CD1c-positive myeloid dendritic cell (primary cell): ENCODE results near the gene TMEM266.

Experiments used
- DNase-seq: peaks from one replicate; pipeline ENCODE4 v3.0.0-alpha.2; 2016; ENCODE audit errors: extremely low spot score

TMEM266 gene

DNA sequence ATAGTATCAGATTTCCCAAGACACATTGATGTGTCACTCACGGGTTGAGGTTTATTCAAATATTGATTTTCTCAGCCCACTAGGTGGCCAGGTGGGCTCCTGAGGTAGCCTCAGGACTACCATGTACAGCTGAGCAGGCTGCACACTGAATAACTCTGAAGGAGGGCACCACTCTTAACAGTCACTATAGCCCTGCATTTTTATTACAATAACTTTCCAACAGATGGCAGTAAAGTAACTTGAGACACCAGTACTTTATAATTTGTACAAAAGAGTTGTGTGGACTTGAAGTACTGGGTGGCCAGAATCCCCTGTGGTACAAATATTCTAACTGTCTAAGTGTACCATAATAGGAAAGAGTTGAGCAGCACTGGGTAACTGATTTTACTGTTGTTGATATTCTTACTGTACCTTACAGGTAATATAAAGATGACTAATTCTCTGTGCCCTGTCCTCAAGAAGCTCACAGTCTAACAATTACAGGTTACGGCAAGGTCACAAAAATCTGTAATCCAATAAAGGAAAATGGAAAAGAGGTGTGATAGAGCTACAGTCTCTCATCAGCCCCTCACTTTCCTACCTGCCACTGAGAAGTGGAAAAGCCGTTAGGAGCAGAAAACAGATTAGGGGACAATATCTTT, 175.5 kb downstream of the TMEM266 start:
- peak; percentile 48 for DNase-seq

DNA sequence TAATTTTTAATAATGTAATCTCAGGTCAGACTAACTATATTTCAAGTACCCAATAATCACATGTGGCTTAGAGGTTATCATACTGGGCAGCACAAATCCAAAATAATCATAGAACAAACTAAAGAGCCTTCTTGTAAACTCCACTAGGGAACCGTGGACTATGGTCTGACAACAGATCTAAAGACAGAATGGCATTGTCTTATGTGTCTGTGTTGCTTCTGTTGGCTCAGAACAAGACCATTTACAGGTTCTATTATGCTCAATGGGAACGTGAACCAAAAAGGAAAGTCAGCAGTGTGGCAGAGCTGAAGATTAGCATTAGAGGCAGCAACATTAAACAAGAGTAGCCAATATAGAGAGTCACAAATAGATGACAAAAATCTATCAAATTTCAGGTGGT, 176.6 kb downstream of the TMEM266 start:
- DNase-seq = no peak

DNA sequence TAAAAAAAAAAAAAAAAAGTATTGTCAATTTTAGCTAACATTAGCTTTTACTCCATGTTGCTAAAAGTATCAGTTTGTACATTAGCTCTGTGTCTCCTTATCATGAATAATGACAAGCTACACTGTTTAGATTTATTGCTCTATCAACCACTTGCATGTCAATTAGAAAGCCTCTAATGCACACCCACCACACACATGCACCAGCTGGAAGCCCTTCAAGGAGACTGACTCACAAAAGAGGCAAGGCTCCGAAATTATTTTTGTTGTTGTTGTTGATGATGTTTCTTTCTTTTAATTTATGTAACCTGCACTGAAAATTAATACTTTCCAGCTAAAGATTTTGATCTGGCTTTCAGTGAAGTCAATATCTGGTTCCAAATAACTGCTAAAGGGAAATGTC, 180.0 kb downstream of the TMEM266 start:
- DNase-seq = no peak

DNA sequence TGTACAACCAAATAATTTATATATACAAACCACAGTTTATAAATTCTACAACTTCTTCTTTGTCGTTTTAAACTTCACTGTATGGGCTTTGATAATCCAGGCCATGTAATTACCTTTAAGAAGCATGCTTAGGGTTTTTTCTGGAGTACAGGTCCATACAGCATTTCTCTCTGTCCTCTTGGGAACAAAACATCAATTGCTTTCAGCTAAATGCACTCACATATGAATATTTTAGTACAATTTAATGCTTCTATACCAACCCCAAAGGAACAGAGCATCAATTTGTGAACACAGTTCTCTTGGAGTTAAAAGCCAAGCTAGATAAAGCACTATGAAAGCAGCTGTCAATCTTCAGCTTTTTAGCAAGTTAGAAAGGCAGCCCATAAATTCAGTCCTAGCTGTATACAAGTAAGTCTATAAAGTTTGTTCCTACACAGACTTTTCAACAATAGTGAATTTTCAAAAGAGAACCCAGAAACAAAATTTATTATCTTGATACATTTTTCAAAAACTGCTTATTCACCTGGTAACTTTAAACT, 185.4 kb downstream of the TMEM266 start:
- no peak for DNase-seq

DNA sequence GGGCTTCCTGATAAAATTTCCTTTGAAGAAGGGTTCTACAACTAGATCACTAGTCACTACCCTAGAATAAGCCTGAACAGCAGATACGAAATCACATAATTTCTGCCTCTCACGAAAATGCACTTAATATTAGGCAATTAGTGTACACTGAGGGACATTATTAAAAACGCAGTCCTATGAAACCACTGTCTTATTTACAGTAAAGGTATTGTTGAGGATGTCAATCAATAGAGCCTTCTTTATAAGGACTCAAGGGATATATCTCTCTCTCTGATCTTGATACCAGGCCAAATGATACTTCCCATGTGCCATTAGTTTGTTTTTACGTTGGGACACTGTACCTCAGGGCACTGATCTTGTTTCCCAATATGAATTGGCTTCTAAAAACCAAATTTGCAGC, 191.9 kb downstream of the TMEM266 start:
- DNase-seq = no peak

DNA sequence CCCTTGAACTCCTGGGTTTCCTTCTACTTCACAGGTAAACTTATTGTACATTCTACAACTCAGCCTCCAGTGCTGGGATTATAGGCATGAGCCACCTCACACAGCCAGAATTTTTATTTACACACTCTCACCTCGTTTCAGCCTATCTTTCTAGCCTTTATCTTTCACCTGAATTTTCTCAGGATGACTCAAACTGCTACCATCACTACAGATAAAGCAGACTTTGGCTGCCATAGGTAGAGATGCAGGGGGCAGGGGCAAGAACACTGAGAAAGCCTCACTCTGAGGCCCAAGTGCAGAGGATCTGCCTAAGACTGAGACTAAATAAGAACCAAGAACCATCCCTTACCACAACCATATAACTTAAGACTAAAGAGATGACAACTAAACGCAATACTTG, 192.5 kb downstream of the TMEM266 start:
- no peak for DNase-seq

DNA sequence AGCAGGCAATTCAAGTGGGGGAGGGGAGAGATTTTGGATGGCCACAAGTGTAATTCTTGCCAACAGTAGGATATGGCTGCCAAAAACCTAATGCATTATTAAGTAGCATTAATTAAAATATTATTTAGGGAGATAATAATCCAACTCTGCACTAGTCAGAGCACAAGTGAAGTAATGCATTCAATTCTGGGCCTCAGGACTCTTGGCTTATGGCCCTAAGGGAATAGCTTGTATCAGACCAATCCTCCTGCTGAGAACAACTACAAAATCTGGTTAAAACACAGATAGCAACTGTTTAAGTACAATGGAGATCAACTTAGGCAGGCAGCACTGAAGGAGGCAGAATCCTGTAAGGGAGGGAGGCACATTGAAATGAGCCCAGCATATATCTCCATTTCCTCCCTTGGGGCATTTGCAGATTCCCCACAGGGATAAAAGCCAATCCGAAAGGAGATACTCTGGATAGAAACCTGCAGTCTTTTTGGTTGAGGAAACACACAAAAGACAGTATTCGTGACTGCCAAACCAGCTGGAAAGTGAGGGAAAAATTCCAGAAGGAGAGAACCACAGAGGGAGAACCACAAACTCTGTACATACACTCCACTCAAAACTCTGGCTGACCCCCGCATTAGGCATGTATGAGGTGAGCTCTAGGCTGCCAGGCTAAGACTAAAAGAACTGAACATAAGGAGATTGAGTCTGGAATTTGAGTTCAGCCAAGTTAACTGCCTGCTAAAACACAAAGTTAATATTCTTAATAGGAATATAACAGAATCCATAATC, 194.1 kb downstream of the TMEM266 start:
- DNase-seq = no peak
